ENCODE results near the gene PCNX1. TPM values are rescaled to one million over a fixed set of nuclear protein-coding genes. Genes with fewer than 3 reads are reported as not detected.

PCNX1 gene
- total RNA-seq (10 to 100 TPM; 29.5 to 41.2 TPM), polyA plus RNA-seq (1 to 10 TPM; 5.7 to 7.0 TPM)

- Histone ChIP-seq H3K9me3 (ENCODE audit: control insufficient read depth in 4 of 4, low read length in 3 of 4) (no peaks in the 10 kb centered on the region), H3K4me1 (ENCODE audit: control insufficient read depth in 4 of 4, insufficient read depth in 4 of 4, low read length in 3 of 4) (peaks cover 4 to 33% (median 26%) of the 10 kb centered on the region in 4 donors), H3K4me3 (ENCODE audit: low read depth in 1 of 3, low read length in 3 of 3) (peak within 1 kb of the TSS; percentile 64 to 93 (median 77)), H3K27me3 (ENCODE audit: control insufficient read depth in 4 of 4, insufficient read depth in 4 of 4, low read length in 3 of 4) (no peaks in the 10 kb centered on the region), H3K9ac (ENCODE audit: low read depth in 1 of 2, low read length in 2 of 2) (peak within 1 kb of the TSS; percentile 86 to 89), H3K36me3 (ENCODE audit: control insufficient read depth in 4 of 4, insufficient read depth in 3 of 4, low read depth in 1 of 4, low read length in 3 of 4) (no peaks in the 10 kb centered on the region), H3K27ac (ENCODE audit: low read depth in 1 of 2, low read length in 2 of 2) (peak within 1 kb of the TSS; percentile 94 to 99)
- TF ChIP-seq NR2F2 (IDR thresholded peaks at IDR 0.05) (no peak), MAX (IDR thresholded peaks at IDR 0.05) (no peak), HNF4A (conservative IDR thresholded peaks at IDR 0.05) (no peak), RAD21 (IDR thresholded peaks at IDR 0.05) (peak; percentile 48 to 50), ATF3 (IDR thresholded peaks at IDR 0.05) (no peak), CTCF (IDR thresholded peaks at IDR 0.05; ENCODE audit: low read depth, low read length, missing input control) (peak; percentile 76), FOXA1 (IDR thresholded peaks at IDR 0.05) (no peak), YY1 (IDR thresholded peaks at IDR 0.05) (peak; percentile 83), HNF4G (IDR thresholded peaks at IDR 0.05) (no peak), RXRA (IDR thresholded peaks at IDR 0.05) (peak in 1 of 2 donors; percentile 3), EGR1 (IDR thresholded peaks at IDR 0.05; ENCODE audit: low read depth in 2 of 2) (no peak), SP1 (IDR thresholded peaks at IDR 0.05) (peak; percentile 24)
- WGBS, result under 1% methylated on average over 101 of the region's 101 CpGs
- DNase-seq (ENCODE audit: low spot score), result peak; percentile 85
These were observed at the start of gene PCNX1 for GRCh38 chr14:70907176-70907995. TSS of gene PCNX1 (plus strand) at chr14:70907459. CDS start at chr14:70907851, 392 bp downstream.

- Histone ChIP-seq H3K9ac (ENCODE audit: low read depth in 1 of 2, low read length in 2 of 2) (no peak overlapping the region), H3K36me3 (ENCODE audit: control insufficient read depth in 4 of 4, insufficient read depth in 3 of 4, low read depth in 1 of 4, low read length in 3 of 4) (no peaks in the 10 kb centered on the region), H3K4me1 (ENCODE audit: control insufficient read depth in 4 of 4, insufficient read depth in 4 of 4, low read length in 3 of 4) (no peaks in the 10 kb centered on the region), H3K27ac (ENCODE audit: low read depth in 1 of 2, low read length in 2 of 2) (no peak overlapping the region), H3K4me3 (ENCODE audit: low read depth in 1 of 3, low read length in 3 of 3) (no peak overlapping the region), H3K9me3 (ENCODE audit: control insufficient read depth in 4 of 4, low read length in 3 of 4) (no peaks in the 10 kb centered on the region), H3K27me3 (ENCODE audit: control insufficient read depth in 4 of 4, insufficient read depth in 4 of 4, low read length in 3 of 4) (no peaks in the 10 kb centered on the region)
- WGBS, result 94% methylated on average over 2 of the region's 2 CpGs
- DNase-seq (ENCODE audit: low spot score), result no peak
- TF ChIP-seq YY1 (IDR thresholded peaks at IDR 0.05) (no peak), HNF4G (IDR thresholded peaks at IDR 0.05) (no peak), CTCF (IDR thresholded peaks at IDR 0.05; ENCODE audit: low read depth, low read length, missing input control) (no peak), FOXA2 (IDR thresholded peaks at IDR 0.05) (no peak), TAF1 (conservative IDR thresholded peaks at IDR 0.05) (no peak), ZBTB33 (IDR thresholded peaks at IDR 0.05) (no peak)
These were observed 49.8 kb upstream of the PCNX1 start for GRCh38 chr14:70857496-70857890.

Data from liver (tissue), 9 donors.